Large intestine (tissue), 3 donors: Measurements from ENCODE around the gene MEGF6. TPM values are rescaled to one million over a fixed set of nuclear protein-coding genes. Genes with fewer than 3 reads are reported as not detected.

ENCODE experiments used
- DNase-seq, 2 donors: peaks; one replicate each; pipeline versions ENCODE4 v3.0.0 to v3.0.0-alpha.2; 2013
- H3K27ac ChIP-seq: one replicate; pipeline ENCODE4 v1.5.1; 2013; ENCODE audit warnings: low read length
- H3K27me3 ChIP-seq: 2 replicates; pipeline ENCODE4 v1.6.1; 2013; ENCODE audit warnings: low read length; ENCODE audit not compliant: control insufficient read depth, insufficient read depth
- H3K36me3 ChIP-seq: 2 replicates; pipeline ENCODE4 v1.6.1; 2013; ENCODE audit warnings: low read length; ENCODE audit not compliant: control insufficient read depth, insufficient read depth
- H3K4me1 ChIP-seq: one replicate; pipeline ENCODE4 v1.6.1; 2013; ENCODE audit warnings: low read length; ENCODE audit not compliant: control insufficient read depth, insufficient read depth
- H3K4me3 ChIP-seq: one replicate; pipeline ENCODE4 v1.5.1; 2013; ENCODE audit warnings: low read length
- H3K9me3 ChIP-seq: one replicate; pipeline ENCODE4 v1.6.1; 2013; ENCODE audit warnings: mild to moderate bottlenecking, low read depth, low read length, moderate library complexity; ENCODE audit not compliant: control insufficient read depth
- WGBS: methylation state at CpG from one replicate; pipeline ENCODE4 v1.1.5; 2013; ENCODE audit warnings: low lambda C conversion rate; ENCODE audit not compliant: insufficient coverage; 5-methylcytosine and 5-hydroxymethylcytosine counted together
- polyA plus RNA-seq: library from polyadenylated mRNA; unstranded; fragments of 120-200 nt; gene quantifications from one replicate; pipeline ENCODE4 v1.2.1, GENCODE V29; 2013

MEGF6 gene
- polyA plus RNA-seq, 1 donor = 13.8 TPM

GRCh38 chr1:3552176-3552575 is 59.1 kb downstream of the MEGF6 start:
- no CpG with 5 or more reads among the region's 14 CpGs for WGBS
- no peak overlapping the region for H3K27ac ChIP-seq
- DNase-seq = no peak
- no peak overlapping the region for H3K4me3 ChIP-seq
- H3K36me3 ChIP-seq = no peaks in the 10 kb centered on the region
- H3K9me3 ChIP-seq = no peaks in the 10 kb centered on the region
- peaks cover 5% of the 10 kb centered on the region for H3K4me1 ChIP-seq
- no peaks in the 10 kb centered on the region for H3K27me3 ChIP-seq

GRCh38 chr1:3551711-3552110 is 59.6 kb downstream of the MEGF6 start:
- no CpG with 5 or more reads among the region's 10 CpGs for WGBS
- Histone ChIP-seq H3K27ac (no peak overlapping the region), H3K36me3 (no peaks in the 10 kb centered on the region), H3K27me3 (no peaks in the 10 kb centered on the region), H3K4me3 (no peak overlapping the region), H3K4me1 (peaks cover 5% of the 10 kb centered on the region), H3K9me3 (no peaks in the 10 kb centered on the region)
- no peak for DNase-seq

GRCh38 chr1:3551290-3551678 is 60.0 kb downstream of the MEGF6 start:
- H3K4me3 ChIP-seq = no peak overlapping the region
- H3K9me3 ChIP-seq = no peaks in the 10 kb centered on the region
- H3K27ac ChIP-seq = no peak overlapping the region
- WGBS = no CpG with 5 or more reads among the region's 5 CpGs
- H3K27me3 ChIP-seq = no peaks in the 10 kb centered on the region
- H3K36me3 ChIP-seq = no peaks in the 10 kb centered on the region
- H3K4me1 ChIP-seq = peaks cover 5% of the 10 kb centered on the region
- no peak for DNase-seq

GRCh38 chr1:3550511-3551289 is 60.6 kb downstream of the MEGF6 start:
- H3K27me3 ChIP-seq = no peaks in the 10 kb centered on the region
- H3K9me3 ChIP-seq = no peaks in the 10 kb centered on the region
- peaks cover 5% of the 10 kb centered on the region for H3K4me1 ChIP-seq
- DNase-seq = no peak
- no CpG with 5 or more reads among the region's 27 CpGs for WGBS
- H3K27ac ChIP-seq = no peak overlapping the region
- H3K36me3 ChIP-seq = no peaks in the 10 kb centered on the region
- no peak overlapping the region for H3K4me3 ChIP-seq

GRCh38 chr1:3548895-3549294 is 62.4 kb downstream of the MEGF6 start:
- H3K4me1 ChIP-seq = peaks cover 8% of the 10 kb centered on the region
- H3K9me3 ChIP-seq = no peaks in the 10 kb centered on the region
- H3K4me3 ChIP-seq = no peak overlapping the region
- no peaks in the 10 kb centered on the region for H3K36me3 ChIP-seq
- no peak for DNase-seq
- no peak overlapping the region for H3K27ac ChIP-seq
- WGBS = no CpG with 5 or more reads among the region's 15 CpGs
- H3K27me3 ChIP-seq = no peaks in the 10 kb centered on the region

GRCh38 chr1:3548156-3548893 is 63.0 kb downstream of the MEGF6 start:
- no peaks in the 10 kb centered on the region for H3K9me3 ChIP-seq
- H3K4me3 ChIP-seq = no peak overlapping the region
- no CpG with 5 or more reads among the region's 24 CpGs for WGBS
- DNase-seq = no peak
- no peaks in the 10 kb centered on the region for H3K27me3 ChIP-seq
- H3K27ac ChIP-seq = no peak overlapping the region
- peaks cover 5% of the 10 kb centered on the region for H3K4me1 ChIP-seq
- H3K36me3 ChIP-seq = no peaks in the 10 kb centered on the region

- Histone ChIP-seq H3K27ac (no peak overlapping the region), H3K4me1 (peaks cover 5% of the 10 kb centered on the region), H3K9me3 (no peaks in the 10 kb centered on the region), H3K36me3 (no peaks in the 10 kb centered on the region), H3K4me3 (no peak overlapping the region), H3K27me3 (no peaks in the 10 kb centered on the region)
- no peak for DNase-seq
- WGBS = no CpG with 5 or more reads among the region's 38 CpGs
These were observed 64.0 kb downstream of the MEGF6 start for GRCh38 chr1:3547055-3548005.

- no CpG with 5 or more reads among the region's 4 CpGs for WGBS
- peaks cover 10% of the 10 kb centered on the region for H3K4me1 ChIP-seq
- DNase-seq = no peak
These were observed 65.3 kb downstream of the MEGF6 start for GRCh38 chr1:3546048-3546384.

GRCh38 chr1:3545363-3546047 is 65.8 kb downstream of the MEGF6 start:
- no CpG with 5 or more reads among the region's 21 CpGs for WGBS
- Histone ChIP-seq H3K4me3 (no peak overlapping the region), H3K9me3 (peaks cover 8% of the 10 kb centered on the region), H3K27ac (no peak overlapping the region), H3K27me3 (no peaks in the 10 kb centered on the region), H3K4me1 (peaks cover 10% of the 10 kb centered on the region), H3K36me3 (no peaks in the 10 kb centered on the region)
- peak in 1 of 2 donors; percentile 37 for DNase-seq

More at GRCh38 chr1:3546048-3546384, 65.3 kb downstream of the MEGF6 start:
- peaks cover 4% of the 10 kb centered on the region for H3K9me3 ChIP-seq
- no peak overlapping the region for H3K27ac ChIP-seq
- no peak overlapping the region for H3K4me3 ChIP-seq
- no peaks in the 10 kb centered on the region for H3K27me3 ChIP-seq
- no peaks in the 10 kb centered on the region for H3K36me3 ChIP-seq
